NCI-H446 treated with DMSO at 0.1 percent for 48 hours (cell line): ENCODE data around the gene TCAF2.
"Not testable (repeated sequence)": the region's sequence is repeated elsewhere in the genome, so short reads cannot be mapped to it uniquely, and the experiment has no call there.

Experiments
- DNase-seq: peaks from one replicate; lab custom pipeline; 2025; lab: John Stamatoyannopoulos, UW

The TCAF2 gene

GRCh38 chr7:143620646-143621045 lies at the start of gene TCAF2:
TSS of gene TCAF2 (plus strand) at chr7:143620974.
- not testable (repeated sequence) for DNase-seq

- DNase-seq = not testable (repeated sequence)
These were observed 49.3 kb upstream of the TCAF2 start, which contains the start of gene CTAGE15 for GRCh38 chr7:143571501-143571900. TSS of gene CTAGE15 (plus strand) at chr7:143571801. CDS start at chr7:143571818, 17 bp downstream.

DNA sequence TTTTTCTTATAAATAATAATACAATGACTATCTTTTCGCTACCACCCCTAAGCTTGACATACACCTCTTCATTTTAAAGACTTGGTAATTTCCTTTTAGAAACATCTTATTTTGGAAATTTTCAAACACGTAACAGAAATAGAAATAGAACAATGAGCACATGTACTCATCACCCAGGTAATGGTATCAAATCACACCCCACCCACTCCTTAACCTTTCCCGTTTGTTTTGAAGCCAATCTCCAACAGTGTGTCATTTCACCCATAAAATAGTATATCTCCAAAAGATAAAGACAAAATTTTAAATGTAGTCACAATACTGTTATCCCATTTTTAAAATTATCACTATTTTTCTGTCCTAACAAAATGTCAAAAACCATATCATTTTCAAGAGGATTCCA lies 32.6 kb upstream of the TCAF2 start:
- DNase-seq = not testable (repeated sequence)

DNA sequence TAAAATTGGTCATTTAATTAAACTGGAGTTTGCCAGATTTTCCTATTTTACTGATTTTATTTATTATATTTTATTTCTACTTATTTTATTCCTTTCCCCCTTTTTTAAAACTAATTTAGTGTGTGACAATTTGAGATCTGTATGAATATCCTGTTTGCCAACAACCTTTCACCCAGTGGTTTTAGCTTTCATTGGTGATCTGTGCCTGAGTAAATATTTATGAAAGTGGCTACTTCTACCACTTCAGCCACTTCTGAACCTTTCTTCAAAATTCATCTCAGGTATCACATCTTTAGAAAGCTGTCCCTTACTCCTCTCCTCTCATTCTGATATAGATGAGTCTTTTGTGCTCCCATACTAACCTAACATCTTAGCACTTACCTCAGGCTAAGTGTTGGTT lies 30.9 kb upstream of the TCAF2 start:
- DNase-seq = not testable (repeated sequence)

DNA sequence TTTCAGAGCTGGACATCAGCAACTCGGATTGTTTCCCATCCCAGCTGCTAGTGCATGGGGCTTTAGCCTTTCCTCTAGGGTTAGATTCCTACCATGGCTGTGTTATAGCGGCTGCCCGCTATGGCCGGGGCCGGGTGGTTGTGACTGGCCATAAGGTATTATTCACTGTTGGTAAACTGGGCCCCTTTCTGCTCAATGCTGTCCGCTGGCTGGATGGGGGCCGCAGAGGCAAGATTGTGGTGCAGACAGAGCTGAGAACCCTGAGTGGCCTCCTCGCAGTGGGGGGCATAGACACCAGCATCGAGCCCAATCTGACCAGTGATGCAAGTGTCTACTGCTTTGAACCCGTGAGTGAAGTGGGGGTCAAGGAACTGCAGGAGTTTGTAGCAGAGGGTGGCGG lies 22.7 kb upstream of the TCAF2 start:
- DNase-seq = not testable (repeated sequence)

DNA sequence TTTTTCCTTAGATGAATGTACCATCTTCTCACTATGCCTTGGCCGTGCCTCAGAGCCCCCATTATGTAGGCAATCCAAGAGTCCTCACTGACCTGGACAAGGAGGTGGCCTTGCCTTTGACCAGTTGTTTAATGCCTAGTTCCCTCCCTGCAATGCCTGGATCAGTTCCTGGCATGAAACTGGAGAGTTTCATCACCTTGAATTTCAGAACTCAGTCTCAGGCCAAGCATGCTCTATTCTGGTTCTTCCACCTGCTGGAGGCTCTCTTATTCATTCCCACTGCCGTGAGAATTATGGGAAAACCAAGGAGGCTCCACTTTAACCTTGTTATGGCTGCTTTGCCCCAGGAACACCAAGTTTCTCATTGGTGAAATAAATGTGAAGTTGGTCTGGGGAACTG lies 17.2 kb upstream of the TCAF2 start:
- not testable (repeated sequence) for DNase-seq

GRCh38 chr7:143606088-143606487 lies 14.7 kb upstream of the TCAF2 start:
- DNase-seq = not testable (repeated sequence)

DNA sequence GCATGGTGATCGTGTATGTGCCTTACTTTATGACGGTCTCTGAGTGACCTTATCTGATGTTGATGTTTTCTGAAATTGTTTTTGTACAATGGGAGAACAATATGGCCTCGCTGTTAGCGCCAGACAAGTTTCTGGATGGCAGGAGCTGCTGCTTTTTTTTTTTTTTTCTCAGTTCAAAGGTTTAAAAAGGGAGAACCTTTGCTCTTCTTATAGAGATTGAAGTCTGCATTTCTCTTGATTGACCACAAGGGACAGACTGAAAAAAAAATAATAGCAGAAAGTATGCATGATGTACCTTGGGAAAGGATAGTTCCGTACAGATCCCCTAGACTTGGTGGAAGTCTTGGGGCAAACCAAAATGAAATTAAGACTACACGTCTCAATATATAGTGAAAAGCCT lies 5.2 kb upstream of the TCAF2 start:
- not testable (repeated sequence) for DNase-seq

DNA sequence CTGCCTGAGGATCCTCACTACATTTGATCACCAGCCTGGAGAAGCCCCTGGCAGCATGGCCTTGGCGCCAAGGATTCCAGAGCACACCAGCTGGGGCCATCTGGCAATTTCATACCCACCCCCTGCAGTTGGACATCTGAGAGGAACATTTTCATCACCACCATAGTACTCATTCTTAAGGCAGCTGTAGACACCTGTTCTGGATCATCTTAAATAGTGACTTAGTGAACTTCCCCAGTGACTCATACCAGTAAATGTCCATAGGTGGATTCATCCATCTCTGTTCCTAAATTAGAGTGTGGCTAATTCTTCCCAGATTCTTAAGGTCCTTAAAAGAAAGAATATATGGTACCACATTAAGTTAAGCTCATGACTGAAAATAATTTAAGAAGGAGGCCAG lies 3.6 kb upstream of the TCAF2 start:
- DNase-seq = not testable (repeated sequence)

- DNase-seq = not testable (repeated sequence)
These were observed 716 bp upstream of the TCAF2 start for GRCh38 chr7:143620058-143620457.

- not testable (repeated sequence) for DNase-seq
These were observed 401 bp downstream of the TCAF2 start for GRCh38 chr7:143621175-143621574.

GRCh38 chr7:143622130-143622529 lies 1.4 kb downstream of the TCAF2 start:
- not testable (repeated sequence) for DNase-seq

- DNase-seq = not testable (repeated sequence)
These were observed 9.9 kb downstream of the TCAF2 start for GRCh38 chr7:143630653-143631052.

DNA sequence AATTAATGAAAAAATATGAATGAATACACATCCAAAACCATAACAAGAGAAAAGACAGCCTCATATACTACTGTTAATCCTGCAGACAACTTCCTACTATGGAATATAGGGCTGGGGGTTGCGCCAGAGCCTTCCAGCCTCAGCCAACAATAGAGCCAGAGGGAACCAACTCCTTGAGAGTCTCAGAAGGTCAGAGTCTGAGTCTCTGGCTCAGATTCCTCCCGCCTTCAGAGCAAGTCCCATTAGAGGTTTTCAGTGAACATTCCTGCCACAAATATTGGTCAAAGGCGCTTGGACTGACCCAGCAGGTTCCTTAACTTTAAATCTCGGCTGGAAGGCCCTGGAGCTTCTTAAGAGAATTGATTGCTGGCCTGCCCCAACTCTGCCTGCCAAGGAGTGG lies 11.7 kb downstream of the TCAF2 start:
- not testable (repeated sequence) for DNase-seq

DNA sequence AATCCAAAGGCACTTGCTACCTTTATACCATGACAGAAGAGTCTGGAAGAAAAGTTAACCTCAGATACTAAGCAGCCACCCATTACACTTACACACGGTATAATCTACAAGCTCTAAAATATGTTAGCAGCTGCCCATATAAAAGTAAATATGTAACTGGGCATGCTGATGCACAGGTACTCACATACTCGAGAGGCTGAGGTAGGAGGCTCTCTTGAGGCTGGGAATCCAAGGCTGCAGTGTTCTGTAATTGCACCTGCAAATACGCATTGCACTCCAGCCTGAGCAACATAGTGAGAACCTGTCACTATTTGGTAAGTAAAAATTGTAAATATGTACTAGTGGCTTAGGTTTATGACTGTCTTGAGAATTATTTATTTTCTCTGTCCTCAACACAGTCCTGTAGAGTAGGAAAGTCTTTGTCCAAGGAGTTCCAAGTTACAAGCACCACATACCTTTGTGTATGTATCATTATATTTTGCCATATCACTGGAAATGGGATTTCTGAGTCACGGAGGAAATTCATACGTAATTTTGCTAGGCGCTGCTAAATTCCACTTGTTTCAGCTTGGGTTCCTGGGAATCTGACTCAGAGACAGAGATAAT lies 12.3 kb downstream of the TCAF2 start:
- DNase-seq = not testable (repeated sequence)

DNA sequence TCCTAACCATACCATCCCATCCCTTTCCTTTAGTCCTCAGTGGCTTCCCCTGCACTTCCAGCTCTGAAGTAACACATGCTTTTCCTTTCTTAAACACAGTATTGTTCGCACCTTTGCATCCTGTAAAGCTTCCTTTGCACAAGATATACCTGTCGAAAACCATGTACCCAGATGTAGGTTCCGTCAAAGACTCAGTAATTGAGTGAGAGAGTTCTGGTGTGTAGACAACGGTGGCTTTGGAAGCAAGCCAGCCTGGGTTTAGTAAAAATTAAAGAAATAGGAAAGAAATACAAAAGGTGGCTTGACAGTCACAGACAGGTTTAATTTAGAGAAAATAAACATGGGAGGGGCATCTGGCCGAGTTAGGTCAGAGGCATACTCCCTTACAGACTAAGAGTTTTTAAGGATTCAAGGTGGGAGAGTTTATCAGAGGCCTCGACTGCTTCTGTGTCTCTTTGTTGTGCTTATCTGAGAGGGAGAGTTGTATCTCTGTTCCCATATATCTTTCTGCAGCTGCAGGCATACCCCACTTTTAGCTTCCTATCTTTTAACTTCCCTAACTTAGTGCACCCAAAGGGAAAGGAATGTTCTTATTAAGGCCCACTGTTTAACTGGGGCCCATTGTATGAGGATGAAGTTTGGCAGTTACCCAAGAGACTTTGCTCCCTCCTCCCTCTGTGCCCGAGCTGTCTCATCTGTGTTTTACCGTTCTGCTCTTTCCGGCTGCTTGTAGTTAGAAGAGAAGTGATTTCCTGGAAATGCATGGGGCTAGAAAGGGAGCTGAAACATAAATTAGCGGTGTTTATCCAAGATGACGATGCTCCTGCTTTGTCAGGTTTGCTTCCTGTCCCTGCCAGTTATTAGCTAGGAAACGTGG lies 14.8 kb downstream of the TCAF2 start:
- DNase-seq = not testable (repeated sequence)

DNA sequence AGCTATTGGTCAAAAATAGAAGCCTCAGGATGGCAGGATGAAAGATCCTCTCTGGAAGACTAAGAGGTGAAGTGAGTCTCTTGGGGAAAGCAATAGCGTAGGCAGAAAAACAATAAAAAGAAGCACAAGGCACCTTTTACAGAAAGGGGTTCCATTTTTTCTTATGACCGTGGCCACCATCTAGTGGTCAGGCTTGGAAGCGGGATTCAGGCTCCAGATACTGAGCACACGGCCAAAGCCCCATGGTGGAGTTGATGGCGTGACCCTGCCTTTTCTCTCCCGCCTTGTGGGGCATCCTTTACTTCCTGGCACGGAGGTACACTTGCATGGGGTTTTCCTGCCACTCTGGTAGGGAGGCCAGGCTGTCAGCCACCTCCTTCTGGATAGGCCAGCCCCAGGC lies 18.6 kb downstream of the TCAF2 start:
- not testable (repeated sequence) for DNase-seq

DNA sequence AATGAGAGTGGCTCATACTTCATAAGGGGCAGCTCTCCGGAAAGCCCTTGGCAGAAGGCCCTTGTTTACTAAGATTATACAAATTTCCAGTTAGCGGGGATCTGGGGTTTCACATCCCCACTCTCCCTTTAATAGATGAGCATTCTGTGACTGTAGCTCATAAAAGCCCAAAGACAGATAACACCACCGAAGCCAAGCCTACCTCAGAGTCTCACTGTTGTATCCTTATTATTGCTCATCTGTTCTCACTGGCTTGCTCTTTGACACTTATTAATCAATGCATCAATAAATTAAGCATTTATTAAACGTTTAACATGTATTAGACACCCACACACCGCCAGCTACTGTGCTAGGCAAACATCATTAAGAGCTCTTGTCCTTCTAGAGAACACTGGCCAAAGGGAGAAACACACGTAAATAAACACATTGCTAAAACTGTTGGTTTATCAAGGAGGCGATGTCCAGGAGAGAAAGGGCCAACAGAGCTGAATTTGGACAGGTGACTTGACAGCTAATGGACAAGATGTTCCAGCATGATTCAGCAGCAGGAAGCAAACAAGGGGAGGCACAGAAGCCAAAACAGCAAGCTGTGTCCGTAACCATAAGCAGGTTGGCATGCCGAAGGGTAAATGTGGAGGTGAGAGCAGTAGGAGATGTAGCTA lies 19.9 kb downstream of the TCAF2 start:
- DNase-seq = not testable (repeated sequence)

- DNase-seq = not testable (repeated sequence)
These were observed 25.8 kb downstream of the TCAF2 start for GRCh38 chr7:143646598-143646997.

DNA sequence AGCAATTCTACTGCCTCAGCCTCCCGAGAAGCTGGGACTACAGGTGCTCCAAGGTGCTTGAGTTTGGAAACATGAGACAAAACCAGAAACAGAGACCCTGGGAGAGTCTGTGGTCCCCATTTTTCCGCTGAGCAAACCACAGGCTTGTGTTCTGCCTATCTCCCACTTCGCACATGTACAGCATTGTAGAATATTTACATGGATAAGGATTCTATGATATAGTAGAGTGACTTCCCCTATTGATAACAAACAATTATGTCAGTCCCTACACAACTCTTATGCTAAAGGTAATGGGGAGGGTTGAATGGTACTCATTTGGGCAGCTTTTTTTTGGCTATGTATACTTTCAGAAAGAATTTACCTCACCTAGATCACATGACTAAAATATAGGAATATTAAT lies 29.1 kb downstream of the TCAF2 start:
- not testable (repeated sequence) for DNase-seq

DNA sequence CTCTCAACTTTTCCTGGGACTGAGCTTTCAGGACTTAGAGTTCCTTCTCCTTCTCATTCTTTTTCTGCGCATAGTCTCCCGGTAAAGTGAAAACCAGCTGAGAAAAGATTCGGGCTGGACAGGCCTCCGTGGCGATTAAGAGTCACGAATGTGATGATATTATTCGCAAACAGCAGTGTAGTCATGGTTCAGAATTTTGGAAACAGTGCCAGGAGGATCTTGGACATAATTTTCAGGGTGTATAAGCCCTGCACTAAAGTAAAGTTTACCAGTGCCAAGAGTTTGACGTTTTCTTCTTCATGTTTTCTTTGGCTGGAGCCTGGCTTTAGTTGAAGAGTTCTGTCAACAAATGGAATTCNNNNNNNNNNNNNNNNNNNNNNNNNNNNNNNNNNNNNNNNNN lies 29.7 kb downstream of the TCAF2 start:
- not testable (repeated sequence) for DNase-seq
